NCI-H446 (cell line): ENCODE measurements around the gene DNAJC30.
A peak's percentile ranks its signal among the peaks of the same experiment; 100 is the strongest.
"Not testable (repeated sequence)": the region's sequence is repeated elsewhere in the genome, so short reads cannot be mapped to it uniquely, and the experiment has no call there.

Experiments
- DNase-seq, 2 experiments: peaks; one replicate each; lab custom pipeline; 2025; lab: John Stamatoyannopoulos, UW

DNAJC30 gene

GRCh38 chr7:73682745-73683055 is 553 bp downstream of the DNAJC30 start:
- DNase-seq: no peak

GRCh38 chr7:73681031-73681430 is 2.2 kb downstream of the DNAJC30 start:
- no peak for DNase-seq

GRCh38 chr7:73680501-73680900 is 2.8 kb downstream of the DNAJC30 start:
- DNase-seq: no peak

GRCh38 chr7:73679709-73680108 is 3.5 kb downstream of the DNAJC30 start:
- no peak for DNase-seq

GRCh38 chr7:73678862-73679261 is 4.4 kb downstream of the DNAJC30 start:
- no peak for DNase-seq

GRCh38 chr7:73676062-73676461 is 7.2 kb downstream of the DNAJC30 start:
- DNase-seq: not testable (repeated sequence)

GRCh38 chr7:73674468-73675124 is 8.7 kb downstream of the DNAJC30 start:
- DNase-seq: no peak

- DNase-seq: no peak
Observed at GRCh38 chr7:73671857-73672445, 11.3 kb downstream of the DNAJC30 start.

GRCh38 chr7:73671322-73671661 is 12.0 kb downstream of the DNAJC30 start:
- no peak for DNase-seq

- DNase-seq: no peak
Observed at GRCh38 chr7:73669858-73670385, 13.3 kb downstream of the DNAJC30 start.

- no peak for DNase-seq
Observed at GRCh38 chr7:73669288-73669701, 14.0 kb downstream of the DNAJC30 start.

- DNase-seq: no peak
Observed at GRCh38 chr7:73668886-73669230, 14.4 kb downstream of the DNAJC30 start.

GRCh38 chr7:73668103-73668885 is 15.0 kb downstream of the DNAJC30 start:
- no peak for DNase-seq

GRCh38 chr7:73667344-73668102 is 15.7 kb downstream of the DNAJC30 start, which contains the start of gene VPS37D:
Gene VPS37D, plus strand, starts transcription at chr7:73667831. Its CDS starts 128 bp downstream, at chr7:73667959.
- DNase-seq: peak; percentile 51 to 73

- DNase-seq: no peak
Observed at GRCh38 chr7:73663033-73663432, 20.2 kb downstream of the DNAJC30 start.

- not testable (repeated sequence) for DNase-seq
Observed at GRCh38 chr7:73660594-73660993, 22.7 kb downstream of the DNAJC30 start.

- DNase-seq: no peak
Observed at GRCh38 chr7:73659983-73660382, 23.3 kb downstream of the DNAJC30 start.

GRCh38 chr7:73655309-73655708 is 27.9 kb downstream of the DNAJC30 start:
- DNase-seq: not testable (repeated sequence)

- DNase-seq: no peak
Observed at GRCh38 chr7:73652541-73652949, 30.7 kb downstream of the DNAJC30 start.

- no peak for DNase-seq
Observed at GRCh38 chr7:73650524-73650923, 32.7 kb downstream of the DNAJC30 start.

- DNase-seq: no peak
Observed at GRCh38 chr7:73649576-73649975, 33.7 kb downstream of the DNAJC30 start.

- DNase-seq: no peak
Observed at GRCh38 chr7:73648593-73649332, 34.5 kb downstream of the DNAJC30 start.
